ENCODE data around the gene NLGN4Y.

Gene NLGN4Y

GRCh38 chrY:14524272-14525231, at the start of gene NLGN4Y:
Gene NLGN4Y (plus strand): TSS chrY:14524529. CDS start chrY:14622120, 97,591 bp downstream.
- DNase-seq: no peak

- no peak for DNase-seq
Measured at GRCh38 chrY:14485935-14486334, 38.4 kb upstream of the NLGN4Y start.

GRCh38 chrY:14490226-14490625, 34.1 kb upstream of the NLGN4Y start:
- DNase-seq: no peak

GRCh38 chrY:14498071-14498470, 26.3 kb upstream of the NLGN4Y start:
- no peak for DNase-seq

- DNase-seq: no peak
Measured at GRCh38 chrY:14504592-14504991, 19.7 kb upstream of the NLGN4Y start.

GRCh38 chrY:14522379-14522950, 1.9 kb upstream of the NLGN4Y start:
- no peak for DNase-seq

GRCh38 chrY:14523491-14524271, 648 bp upstream of the NLGN4Y start:
- no peak for DNase-seq

GRCh38 chrY:14525315-14525714, 986 bp downstream of the NLGN4Y start:
- no peak for DNase-seq

GRCh38 chrY:14528361-14528760, 4.0 kb downstream of the NLGN4Y start:
- DNase-seq: no peak

GRCh38 chrY:14536703-14537102, 12.4 kb downstream of the NLGN4Y start:
- no peak for DNase-seq

GRCh38 chrY:14543506-14543905, 19.2 kb downstream of the NLGN4Y start:
- no peak for DNase-seq

- no peak for DNase-seq
Measured at GRCh38 chrY:14581294-14581693, 57.0 kb downstream of the NLGN4Y start.

- DNase-seq: no peak
Measured at GRCh38 chrY:14586725-14587124, 62.4 kb downstream of the NLGN4Y start.

GRCh38 chrY:14601372-14601771, 77.0 kb downstream of the NLGN4Y start:
- no peak for DNase-seq

GRCh38 chrY:14617625-14618024, 93.3 kb downstream of the NLGN4Y start:
- DNase-seq: no peak

- DNase-seq: no peak
Measured at GRCh38 chrY:14618513-14618912, 94.2 kb downstream of the NLGN4Y start.

GRCh38 chrY:14628208-14628607, 103.9 kb downstream of the NLGN4Y start:
- DNase-seq: no peak

- DNase-seq: no peak
Measured at GRCh38 chrY:14631676-14632075, 107.3 kb downstream of the NLGN4Y start.

GRCh38 chrY:14633718-14634117, 109.4 kb downstream of the NLGN4Y start:
- no peak for DNase-seq

- DNase-seq: no peak
Measured at GRCh38 chrY:14634954-14635353, 110.6 kb downstream of the NLGN4Y start.

GRCh38 chrY:14637551-14637950, 113.2 kb downstream of the NLGN4Y start:
- DNase-seq: no peak

GRCh38 chrY:14641853-14642252, 117.5 kb downstream of the NLGN4Y start:
- DNase-seq: no peak

GRCh38 chrY:14644157-14644952, 120.0 kb downstream of the NLGN4Y start:
- DNase-seq: no peak
